ENCODE results near the gene TIGD3.

Gene TIGD3

DNA sequence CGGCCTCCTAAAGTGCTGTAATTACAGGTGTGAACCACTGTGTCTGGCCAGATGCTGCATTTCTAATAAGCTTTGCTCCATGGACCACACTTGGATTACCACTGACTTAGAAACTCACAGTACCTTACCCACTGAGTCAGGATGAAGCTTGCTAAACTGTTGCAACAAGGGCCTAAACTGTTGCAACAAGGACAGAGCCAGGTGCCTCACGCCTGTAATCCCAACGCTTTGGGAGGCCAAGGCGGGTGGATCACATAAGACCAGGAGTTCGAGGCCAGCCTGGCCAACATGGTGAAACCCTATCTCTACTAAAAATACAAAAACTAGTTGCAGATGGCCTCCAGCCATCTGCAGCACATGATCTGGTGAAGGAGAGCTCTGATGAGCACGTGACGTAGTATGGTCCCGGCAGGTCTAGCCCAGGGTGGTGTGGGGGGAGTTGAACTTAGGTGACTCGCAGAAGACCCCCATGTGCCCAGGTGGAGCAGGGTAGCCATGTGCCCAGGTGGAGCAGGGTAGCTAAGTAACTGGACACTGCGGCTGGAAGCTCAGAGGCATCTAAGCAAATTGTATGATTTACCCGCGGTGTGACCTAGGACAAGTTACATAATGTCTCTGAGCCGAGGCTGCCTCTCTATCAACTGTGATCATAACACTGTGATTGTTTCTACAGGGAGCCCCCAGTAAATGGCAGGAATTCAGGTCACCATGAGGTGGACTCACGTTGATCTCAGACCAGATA lies 19.5 kb downstream of the TIGD3 start:
- DNase-seq, result no peak

GRCh38 chr11:65375012-65375411 lies 20.5 kb downstream of the TIGD3 start:
- no peak for DNase-seq

DNA sequence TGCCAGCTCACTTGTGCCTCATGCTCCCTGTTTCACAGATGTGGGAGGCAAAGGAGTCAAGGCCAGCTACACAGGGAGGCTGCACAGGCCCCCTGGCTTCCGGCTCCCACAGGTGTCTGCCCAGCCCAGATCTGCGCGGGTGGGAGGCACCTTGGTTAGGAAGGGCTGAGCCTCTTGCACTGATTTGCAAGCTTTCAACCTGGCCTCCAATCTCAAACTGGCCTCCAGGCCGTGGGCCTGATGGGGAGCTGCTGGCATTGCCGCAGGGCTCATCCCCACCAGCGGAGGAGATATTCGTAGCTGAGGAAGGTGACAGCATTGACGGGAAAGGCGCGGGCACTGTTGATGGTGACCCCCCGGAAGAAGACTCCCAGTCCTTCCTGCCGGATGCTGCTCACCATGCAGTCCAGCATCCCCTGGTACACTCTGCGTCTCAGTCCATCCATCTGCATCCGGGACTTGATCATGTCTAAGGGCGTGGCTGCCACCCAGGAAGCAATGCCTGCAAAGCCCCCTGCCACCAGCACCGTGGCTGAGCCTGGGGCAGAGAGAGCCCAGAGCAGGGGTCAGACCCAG lies 21.7 kb downstream of the TIGD3 start:
- DNase-seq, result no peak

GRCh38 chr11:65377036-65377435 lies 22.5 kb downstream of the TIGD3 start:
- no peak for DNase-seq

GRCh38 chr11:65377777-65378176 lies 23.2 kb downstream of the TIGD3 start:
- DNase-seq, result no peak

DNA sequence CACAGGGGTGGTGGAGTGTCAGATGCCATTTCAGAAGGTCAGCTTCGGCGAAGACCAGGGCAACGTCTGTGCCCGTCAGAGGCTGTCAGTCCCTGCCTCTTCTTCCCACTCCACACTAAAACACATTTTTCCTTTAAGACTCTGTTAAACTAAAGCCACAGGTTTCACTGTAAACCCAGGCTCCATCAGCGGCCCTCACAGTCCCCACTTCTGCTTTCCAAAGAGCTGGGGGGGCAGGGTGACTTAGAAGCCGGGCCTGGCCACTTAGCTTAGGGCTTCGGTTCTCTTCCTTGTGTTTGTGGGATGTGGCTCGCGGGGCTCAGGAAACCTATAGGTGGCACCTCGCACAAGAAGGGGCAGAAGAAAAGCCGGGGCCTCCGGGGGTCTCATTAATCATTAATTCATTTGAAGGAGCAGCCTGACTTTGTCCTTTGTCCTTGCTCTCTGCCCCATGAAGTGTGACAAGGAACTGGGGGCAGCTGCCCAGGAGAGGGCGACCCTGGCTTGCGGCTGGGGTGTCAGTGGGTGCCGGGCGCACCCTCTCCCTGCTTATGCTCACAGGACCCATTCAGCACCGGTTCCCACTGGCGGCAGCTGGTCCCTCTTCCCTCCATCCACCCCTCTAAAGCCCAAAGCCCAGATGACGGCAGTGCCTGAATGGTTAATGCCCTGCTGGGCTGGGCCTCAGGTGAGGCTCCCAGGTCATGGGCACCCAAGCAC lies 23.8 kb downstream of the TIGD3 start:
- no peak for DNase-seq

- DNase-seq, result no peak
These were observed 24.5 kb downstream of the TIGD3 start for GRCh38 chr11:65378928-65379638.

GRCh38 chr11:65379698-65380459 lies 25.3 kb downstream of the TIGD3 start:
- DNase-seq, result no peak

DNA sequence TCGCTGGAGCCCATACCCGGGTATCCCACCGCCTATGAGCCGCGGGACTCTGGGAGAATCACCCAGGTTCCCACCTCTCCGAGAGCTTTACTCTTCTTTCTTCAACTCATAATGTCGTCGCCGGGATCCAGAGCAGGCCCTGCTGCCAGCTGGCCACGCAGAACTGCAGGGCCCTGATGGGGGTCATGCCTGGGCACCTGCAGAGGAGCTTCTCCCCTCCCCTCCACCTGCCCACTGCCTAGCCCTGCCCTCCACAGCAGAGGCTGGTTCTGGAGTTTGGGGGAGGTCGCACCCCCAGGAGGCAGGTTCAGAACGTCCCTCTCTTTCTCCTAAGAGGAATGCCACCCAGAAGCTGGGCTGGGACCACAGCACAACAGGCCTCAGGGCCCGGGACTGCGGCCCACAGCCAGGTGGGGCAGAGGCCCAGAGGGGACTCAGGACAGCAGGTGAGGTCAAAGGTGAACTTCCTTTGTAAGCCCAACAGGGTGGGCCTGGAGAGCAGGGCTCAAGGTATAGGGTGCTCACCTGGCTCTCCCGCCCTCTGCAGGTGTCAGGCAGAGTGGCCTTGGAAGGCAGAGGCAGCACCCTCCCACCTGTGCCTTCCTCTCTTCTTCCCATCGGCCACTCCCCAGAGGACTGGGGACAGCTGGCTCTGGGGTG lies 26.0 kb downstream of the TIGD3 start:
- DNase-seq, result no peak

DNA sequence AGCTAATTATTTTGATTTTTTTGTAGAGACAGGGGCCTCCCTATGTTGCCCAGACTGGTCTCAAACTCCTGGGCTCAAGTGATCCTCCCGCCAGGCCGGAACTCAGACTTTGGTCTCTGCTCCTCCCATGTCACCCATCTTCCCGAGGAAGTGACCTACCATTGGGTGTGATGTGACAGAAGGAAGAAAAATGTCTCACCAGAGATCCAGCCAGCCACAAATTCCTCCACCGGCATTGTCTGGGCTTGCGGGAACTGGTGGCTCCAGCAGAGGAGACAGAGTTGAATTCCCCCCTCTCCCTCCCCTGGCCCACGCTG lies 27.1 kb downstream of the TIGD3 start:
- DNase-seq, result no peak

DNA sequence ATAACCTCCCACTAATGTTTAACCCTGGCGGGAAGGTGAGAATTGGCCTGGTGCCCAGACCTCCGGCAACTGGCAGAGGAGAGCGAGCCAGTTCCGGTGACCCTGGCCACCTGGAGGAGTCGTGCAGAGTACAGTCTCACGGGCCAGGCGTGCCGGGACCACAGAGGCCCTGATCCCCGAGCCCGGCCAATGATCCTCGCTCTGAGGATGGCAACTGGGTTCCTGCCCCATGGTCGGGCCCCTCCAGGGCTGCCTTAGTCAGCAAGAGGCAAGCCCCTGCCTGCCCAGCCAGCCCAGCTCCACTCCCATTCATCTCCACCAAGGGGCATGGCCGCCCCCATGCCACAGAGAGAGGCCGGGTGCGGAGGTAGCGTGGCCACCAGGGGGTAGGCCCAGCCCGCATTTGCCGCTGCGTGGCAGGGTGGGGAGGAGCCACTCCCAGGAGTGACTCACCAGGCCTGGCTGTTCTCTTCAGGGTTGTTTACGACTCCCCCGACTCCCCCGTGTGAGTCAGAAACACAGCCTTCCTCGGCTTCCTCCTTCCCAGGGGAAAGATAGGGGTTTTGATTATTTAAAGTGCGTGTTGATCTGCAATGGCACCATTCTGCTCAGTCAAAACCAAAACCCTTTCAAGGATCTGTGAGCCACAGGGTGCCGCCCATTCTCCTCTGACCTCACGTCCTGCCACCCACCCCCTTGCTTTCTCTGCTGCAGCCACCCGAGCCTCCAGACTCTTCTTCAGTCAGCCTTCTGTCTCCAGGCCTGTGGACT lies 27.7 kb downstream of the TIGD3 start, which contains the start of gene SLC25A45:
TSS of gene SLC25A45 (minus strand) at position 614 of the 771 bp plus-strand sequence. CDS start 695 bp downstream, outside the sequence.
- peak; percentile 85 to 88 for DNase-seq

- DNase-seq, result no peak
These were observed 28.3 kb downstream of the TIGD3 start for GRCh38 chr11:65382804-65383368.

- DNase-seq, result no peak
These were observed 29.2 kb downstream of the TIGD3 start for GRCh38 chr11:65383778-65384177.

DNA sequence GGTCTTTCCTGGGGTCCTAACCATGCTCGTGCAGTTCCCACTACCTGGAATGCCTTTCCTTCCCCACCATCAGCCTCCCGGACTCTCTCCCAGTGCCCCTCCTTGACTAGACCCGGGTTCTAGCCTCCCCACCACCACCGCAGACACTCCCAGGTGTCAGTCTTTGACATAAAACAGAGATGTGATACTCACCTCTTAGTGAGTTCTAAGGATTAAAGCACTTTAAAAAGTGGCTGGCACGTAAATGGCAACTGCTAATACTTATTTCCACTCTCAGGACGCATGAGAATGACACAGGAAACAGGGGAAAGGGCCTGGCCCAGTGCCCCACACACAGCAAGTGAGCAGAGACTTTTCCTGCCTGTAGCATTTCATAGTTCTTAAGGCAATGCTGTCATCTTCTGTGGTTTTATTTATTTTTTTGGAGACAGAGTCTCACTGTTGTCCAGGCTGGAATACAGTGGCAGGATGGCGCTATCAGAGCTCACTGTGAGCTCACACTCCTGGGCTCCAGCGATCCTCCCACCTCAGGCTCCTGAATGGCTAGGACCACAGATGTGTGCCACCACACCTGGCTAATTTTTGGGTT lies 29.8 kb downstream of the TIGD3 start:
- DNase-seq, result no peak

GRCh38 chr11:65386307-65387140 lies 32.0 kb downstream of the TIGD3 start, which contains the start of gene FRMD8:
Gene FRMD8, plus strand, starts transcription at chr11:65386637. Its CDS starts 400 bp downstream, at chr11:65387037.
- DNase-seq, result peak; percentile 80 to 81

DNA sequence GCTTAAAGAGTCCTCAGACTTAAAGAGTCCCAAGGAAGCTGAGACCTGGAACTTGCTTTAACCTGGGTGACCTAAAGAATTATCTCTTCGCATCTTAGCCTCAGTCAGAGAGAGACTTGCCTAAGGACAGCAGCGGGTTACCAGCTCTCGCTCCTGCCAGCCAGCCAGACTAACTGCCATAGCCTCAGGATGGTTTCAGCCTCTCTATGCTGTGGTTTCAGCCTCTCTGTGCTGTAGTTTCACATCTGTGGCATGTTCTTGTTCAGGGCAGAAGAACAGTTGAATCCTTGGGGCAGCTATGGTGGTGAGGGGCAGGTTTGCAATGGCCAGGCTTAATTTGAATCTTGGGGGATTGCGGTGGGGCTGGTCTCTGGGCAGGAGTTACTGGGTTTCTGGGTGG lies 34.2 kb downstream of the TIGD3 start:
- no peak for DNase-seq

DNA sequence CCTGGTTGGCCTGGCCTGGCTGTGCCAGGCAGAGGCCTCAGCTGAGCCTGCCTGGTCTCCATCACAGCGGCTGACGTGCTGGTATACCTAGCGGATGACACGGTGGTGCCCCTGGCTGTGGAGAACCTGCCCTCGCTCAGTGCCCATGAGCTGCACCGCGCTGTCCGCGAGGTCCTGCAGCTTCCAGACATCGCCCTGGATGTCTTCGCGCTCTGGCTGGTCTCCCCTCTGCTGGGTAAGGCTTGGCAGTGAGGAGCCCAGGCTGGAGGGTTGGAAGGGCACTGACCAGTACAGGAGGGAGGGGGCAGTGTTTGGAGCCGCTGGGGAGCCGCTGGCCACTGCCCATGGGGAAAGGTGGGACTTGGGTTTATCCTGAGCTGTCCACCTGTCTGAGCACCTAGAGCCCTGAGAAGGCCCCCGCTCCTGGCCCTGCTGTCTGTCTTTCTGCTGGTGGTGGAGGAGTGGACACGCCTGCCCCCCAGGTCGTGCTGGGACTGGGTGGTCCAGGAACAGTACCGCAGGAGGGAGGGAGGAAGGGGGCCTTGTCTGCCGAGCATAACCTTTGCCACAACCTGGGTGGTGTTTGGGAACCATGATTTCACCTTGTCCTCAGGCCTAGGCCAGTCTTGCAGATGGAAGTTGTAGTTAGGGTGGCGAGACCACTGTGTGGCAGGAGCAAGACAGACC lies 34.9 kb downstream of the TIGD3 start:
- DNase-seq, result no peak

- no peak for DNase-seq
These were observed 35.8 kb downstream of the TIGD3 start for GRCh38 chr11:65390099-65390941.
